HG03135 (cell line): ENCODE data around the gene ASB2.

Experiments
- ATAC-seq: cut with Tn5 transposase; IDR thresholded peaks from one replicate; pipeline ENCODE4 v1.9.1; 2021; ENCODE audit warnings: mild to moderate bottlenecking, moderate library complexity; ENCODE audit not compliant: unreplicated experiment

The ASB2 gene

DNA sequence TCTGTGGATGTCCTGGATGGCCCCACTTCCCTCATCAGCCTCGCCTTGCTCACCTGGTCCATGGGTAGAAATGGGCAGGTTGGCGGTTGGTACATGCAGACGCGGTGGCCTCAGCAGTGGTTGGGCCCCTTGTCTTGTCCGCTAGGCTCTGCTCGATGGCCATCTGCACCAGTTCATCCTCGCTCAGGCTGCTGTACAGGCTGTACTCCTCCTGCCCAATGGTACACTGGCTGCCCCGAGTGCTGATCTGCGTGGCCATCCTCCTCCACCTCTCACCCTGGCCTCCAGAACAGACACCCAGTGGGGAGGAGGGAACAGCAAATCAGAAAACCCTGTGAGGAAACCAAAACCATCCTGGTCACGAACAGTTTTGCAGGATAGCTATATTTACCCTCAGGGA, 12.1 kb downstream of the ASB2 start:
- no peak for ATAC-seq

DNA sequence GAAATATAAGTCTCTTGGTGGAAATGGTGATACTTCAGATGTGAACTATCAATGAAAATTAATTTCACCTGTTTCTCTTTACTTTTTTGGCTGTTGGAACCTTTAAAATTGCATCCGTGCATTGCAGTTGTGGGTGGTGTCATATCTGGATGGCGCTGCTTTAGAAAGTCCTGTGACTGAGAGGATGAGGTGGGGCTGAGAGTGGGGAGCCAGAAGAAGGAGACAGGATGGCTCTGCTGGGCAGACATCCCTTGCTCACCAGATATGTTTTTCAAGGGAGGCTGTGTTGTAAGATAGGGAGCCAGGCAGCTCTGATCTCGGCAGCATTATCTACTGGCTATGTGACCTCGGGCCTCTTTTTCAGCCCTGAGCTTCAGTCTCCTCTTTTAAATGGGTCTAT, 12.7 kb downstream of the ASB2 start:
- ATAC-seq: no peak

DNA sequence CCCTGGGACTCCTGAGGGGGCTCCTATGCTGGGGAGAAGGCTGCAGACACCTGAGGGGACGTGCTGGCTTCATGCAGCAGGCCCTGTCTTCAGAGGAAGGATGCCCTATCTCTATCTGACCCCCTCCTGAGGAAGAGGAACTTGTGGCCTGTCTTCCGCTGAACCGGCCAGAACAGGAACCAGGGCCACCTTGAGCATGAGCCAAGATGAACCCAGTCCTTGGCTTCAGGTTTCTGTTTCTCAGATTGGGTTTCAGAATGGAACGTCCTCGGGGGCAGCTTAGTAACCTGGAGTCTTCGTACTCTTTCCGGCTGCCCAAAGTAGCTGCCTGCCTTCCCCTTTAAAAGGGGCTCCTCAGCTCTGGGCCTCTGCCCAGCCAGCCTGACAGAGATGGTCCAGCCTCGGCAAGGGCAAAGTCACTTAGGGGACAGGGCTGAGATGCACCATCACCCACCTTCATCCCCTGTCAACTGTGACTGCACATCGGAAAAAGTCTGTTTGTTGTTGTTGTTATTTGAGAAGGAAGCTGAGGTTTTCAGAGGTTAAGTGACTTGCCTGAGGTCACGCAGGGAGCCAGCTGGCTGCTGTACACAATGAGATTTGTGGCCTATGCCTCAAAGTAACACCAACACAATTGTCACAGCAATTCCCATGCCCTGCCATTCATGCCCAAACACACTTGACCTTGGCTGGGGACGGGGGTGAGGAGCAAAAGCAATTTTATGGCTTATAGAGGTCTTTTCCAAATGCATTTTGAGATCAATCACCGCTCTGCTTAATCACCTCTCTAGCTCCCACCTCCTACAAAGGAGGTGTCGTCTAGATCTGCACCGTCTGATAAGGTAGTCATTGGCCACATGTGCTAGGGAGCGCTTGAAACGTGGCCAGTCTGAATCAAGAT, 13.4 kb downstream of the ASB2 start:
- ATAC-seq: peak; percentile 57

DNA sequence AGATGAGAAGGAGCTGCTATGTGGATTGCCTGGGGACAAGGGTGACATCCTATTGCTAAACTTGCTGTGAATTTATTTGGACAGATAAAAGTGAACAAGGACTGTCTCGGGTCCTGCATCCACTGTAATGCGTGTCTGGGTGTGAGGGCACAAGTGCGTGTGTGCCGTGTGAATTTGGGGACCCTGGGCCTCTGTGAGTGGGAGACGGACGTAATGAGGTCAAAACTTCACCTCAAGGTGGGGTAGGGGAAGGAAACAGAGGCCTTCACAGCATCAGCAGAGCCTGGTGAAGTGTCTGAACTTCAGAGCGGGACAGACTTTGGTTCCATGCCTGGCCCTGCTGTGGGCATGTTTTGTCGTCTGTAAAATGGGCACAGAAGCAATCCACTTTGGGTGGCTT, 14.8 kb downstream of the ASB2 start:
- no peak for ATAC-seq

DNA sequence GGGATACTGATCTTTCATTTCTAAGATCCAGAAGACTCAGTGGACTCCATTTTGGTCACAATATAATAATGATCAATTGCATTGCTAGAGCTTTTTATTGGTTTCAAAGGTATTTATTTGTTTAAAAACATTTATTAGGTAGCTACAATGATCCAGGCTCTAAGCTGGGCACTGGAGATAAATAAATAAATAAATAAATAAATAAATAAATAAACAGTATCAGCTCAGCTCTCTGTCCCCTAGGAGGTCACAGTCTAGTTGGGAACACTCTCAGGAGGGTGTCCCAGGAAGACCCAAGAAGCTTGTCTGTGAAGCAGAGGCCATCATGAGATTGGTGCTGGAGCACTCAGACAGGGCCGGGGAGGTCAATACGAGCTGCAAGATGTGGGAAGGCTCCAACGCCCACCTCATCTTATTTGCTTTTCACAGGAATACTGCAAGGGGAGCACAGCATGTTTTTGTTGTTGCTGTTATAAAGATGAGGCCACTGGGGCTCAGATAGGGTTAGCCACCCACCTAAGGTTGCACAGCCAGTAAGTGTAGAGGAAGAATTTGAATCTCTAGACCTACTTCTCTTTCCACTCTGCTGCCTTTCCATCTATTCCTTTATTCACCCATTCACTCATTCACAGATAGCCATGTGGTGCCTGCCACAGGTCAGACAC, 15.5 kb downstream of the ASB2 start:
- no peak for ATAC-seq

DNA sequence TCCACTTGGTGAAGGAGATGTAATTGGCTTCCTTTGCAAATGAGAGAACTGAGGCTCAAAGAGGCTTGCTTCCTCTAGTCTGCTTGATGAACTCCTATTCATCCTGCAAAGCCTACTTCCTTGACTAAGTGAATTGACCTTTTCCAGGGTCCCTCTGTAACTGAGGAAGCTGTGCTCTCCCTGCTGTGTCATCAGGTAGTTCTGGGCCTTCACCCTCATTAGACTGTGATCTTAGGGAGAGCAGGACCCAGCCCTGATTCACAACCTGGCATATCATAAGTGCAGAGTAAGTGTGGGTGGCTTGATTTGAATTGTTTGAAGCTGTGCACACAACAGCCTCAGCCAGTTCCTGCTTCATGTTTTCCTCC, 16.3 kb downstream of the ASB2 start:
- no peak for ATAC-seq

DNA sequence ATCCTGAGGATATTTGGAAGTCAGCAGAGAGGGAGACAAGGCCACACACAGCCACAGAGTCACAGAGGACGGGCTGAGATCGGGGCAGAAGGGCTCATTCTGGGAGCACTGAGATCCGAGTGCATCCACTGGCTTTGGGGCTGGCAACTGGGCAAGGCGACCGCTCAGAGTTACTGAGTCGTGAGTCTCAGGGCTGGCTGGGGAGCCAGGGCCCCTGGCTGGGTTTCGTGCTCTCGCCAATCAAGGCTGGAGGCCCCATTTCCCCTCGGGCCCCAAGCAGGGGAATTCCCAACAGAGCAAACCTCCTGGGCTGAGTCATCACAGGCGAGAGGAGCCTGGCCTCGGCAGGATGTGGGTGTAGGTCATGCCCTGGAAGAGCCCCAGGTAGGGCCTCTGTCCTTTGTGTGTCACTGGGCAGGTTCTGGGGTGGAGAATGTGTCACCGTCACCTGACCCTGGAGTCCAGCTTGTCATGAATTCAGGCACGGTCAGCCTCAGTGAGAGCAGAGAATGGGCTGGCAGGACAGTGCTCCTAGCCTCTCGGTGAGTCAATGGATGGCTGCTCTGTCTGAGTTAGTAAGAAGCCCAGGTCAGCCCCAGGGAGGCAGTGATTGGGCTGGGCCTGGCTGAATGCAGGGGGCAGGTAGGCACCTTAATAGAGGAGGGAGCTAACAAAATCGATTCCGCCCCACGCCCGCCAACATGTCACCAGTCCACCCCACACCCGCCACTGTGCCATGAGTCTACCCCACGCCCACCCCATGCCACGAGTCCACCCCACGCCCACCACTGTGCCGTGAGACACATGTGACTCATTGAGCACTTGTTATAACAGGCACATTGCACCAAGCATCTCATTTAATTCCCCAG, 16.9 kb downstream of the ASB2 start:
- peak; percentile 69 for ATAC-seq

DNA sequence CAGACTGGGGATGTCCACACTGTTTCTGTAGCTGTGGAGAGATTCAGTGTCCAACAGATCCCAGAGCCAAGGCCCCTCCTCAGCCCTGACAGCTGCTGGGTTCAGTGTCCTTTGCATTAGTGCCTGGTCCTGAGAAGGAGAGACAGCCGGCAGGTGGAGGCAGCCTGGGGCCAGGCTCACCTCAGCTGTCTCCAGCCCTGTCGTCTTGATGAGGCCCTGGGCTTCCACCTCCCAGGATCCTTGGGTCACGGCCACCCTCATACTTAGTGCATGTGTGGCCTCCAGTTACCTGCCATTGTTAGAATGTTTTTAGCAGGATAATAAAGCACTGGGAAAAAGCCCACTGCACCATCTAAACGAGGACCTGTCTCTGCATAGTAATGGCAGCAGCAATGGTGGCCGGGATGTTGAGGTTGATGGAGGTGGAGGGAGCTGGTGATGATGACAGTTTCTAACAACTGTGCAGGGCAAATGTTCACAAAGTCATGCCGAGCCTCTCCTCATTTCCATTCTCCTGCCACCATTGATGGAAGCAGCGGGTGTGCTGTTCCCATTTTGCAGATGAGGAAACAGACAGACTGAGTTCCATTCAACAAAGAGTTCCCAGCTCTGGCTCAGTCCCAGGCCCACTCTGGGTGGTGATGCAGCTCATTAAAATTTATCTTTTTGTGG, 17.7 kb downstream of the ASB2 start:
- no peak for ATAC-seq

DNA sequence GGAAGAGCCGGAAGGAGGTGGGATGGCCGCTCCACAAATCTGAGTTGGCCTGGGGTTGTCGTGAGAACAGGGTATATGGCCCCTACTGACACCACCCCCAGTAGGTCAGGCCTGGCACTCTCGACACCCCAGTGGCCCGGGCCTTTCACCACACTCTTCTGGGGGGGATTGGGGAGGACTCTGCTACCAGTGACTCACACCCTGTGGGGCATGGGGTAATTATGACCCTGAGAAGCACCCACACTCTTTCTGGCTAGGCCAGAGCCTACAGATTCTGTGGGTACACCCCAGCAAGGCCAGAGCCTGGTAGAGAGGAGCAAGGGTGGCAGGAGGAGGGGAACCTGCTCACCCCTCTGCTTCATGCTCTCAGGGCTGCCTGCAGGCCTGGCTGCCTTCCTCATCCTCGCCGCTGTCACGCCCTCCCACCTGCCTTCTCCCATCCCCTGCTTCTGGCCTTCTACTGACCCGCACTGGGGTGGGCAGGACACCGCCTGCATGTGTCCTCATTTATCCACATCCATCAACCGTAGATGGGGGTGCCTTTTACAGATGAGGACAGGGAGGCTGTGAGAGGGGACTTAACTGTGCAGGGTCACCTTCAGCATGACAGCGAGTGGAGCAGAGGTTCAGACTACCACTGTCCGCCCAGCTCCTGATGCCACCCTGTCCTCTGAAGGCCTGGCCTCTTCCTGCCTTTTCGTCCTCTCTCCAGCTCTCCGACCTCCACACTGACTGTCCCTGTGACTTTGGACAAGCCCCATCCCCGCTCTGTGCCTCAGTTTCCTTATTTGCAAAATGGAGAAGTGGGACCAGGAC, 18.4 kb downstream of the ASB2 start:
- ATAC-seq: no peak

DNA sequence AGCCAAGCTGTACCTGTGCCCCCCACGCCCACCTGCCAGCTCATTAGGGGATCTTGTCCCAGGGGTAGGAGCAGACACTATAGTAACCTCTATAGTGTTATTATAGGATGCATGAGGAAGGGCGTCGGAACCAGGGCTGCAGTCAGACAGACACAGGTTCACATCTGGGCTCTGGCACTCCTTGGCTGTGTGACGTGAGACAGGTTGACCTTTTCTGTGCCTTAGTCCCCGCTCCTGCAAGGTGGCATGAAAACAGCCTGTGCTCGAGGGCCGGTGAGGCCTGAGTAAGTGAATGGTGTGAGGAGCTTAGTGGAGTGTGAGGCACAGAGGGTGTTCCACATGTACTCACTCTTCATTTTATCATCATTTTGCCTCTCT, 19.0 kb downstream of the ASB2 start:
- no peak for ATAC-seq

DNA sequence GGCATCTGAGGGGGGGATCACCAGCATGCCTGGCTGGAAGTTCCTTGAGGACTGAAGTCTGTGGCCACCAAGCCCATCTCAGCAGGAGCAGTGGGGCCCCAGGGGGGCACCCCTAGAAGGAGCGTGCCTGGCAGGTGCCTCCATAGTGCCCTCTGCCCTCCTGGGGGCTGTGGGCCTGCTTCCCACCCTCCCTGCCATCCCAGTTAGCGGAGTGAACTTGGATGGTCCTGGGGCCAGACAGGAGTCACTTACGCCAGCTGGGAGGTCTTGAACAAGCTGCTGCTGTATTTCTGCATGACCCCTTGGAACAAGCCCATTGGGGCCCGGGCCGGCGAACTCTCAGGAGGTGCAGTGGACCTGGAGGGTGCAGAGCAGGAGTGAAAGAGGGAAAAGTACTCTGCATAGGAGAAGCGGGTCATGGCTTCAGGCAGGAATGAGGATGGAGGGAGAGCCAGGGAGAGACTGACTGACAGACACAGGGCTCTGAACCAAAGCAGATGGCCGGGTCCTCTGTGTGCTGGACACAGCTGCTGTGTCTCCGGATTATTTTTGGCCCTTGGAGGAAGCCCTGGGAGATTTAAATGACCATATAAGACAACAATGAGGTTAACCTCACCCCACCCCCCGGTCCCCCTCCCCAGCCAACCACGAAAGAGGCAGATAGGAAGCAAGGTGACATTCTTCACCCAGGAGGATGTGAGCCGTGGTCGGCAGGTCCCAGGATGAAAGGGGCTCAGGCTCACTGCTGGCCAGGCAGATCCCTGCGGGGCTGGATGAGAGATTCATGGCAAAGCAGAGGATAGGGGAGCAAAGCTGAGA, 19.6 kb downstream of the ASB2 start:
- ATAC-seq: no peak

DNA sequence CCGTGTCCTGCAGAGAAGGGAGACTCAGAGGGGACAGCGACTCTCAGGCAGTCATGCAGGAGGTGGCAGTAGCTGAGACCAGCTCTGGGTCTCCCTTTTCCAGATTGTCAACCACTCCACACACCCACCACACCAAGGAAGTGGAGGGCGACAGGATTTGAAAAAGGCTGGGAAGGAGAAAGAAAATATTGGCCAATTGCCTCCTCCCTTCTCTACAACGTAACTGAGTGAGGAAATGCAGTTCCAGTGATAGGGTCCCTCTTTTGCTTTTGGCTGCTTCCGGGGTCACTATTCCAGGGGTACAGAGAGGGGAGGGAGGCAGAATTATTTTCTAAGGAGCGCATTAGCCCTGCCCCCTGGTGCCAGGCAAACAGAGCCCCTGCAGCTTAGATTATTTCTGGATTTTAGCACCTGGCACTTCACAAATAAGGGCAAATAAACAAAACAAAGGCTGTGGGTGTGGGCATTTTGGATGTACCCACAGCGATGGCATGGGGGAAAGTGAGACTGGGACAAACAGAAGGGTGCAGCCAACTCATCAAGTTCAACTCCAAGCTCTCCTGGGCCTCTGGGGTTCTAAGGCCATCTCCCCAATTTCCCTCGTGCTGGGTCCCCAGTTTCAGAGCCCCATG, 20.4 kb downstream of the ASB2 start:
- no peak for ATAC-seq

DNA sequence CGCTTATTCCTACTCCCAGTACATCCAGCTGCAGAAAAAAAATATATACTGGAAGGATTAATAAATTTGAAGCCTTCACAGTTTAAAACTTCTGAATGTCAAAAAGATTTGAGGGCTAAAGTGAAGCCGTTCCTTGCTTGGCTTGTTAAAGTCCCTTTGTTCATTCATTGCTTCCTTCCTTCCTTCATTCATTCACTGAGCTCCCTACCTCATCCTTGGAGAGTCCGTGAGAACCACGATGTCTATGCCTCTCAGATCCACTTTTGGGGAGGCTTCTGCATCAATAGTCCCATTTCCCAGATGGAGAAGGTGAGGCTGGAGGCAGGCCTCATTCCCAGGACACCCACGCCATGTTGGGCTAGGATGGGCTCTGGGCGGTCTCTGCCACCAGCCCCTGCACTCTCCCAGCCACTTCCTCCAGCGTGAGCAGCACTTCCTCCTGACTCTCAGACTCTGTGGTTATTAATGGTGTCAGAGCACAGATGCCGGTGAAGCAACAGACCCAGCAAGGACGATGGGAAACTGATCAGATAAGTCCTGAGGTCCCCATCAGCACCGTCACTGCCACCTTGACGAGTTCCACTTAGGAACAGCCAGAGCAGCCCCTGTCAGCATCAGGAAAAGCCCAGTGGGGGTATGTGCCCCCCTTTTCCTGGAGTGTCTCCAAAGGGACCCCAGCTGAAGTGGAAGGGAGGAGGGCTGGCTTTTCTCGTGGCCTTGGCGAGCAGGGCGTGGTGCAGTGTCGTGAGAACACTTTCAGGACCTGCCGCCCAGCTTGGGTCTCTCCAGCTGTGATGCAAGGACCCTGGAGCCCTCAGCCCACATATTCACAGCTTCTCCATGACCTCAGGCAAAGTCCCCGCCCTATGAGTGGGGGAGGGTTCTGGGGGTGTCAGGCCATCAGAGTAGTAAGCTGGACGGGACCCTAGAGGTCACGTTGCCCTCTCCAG, 21.2 kb downstream of the ASB2 start:
- ATAC-seq: peak; percentile 31

DNA sequence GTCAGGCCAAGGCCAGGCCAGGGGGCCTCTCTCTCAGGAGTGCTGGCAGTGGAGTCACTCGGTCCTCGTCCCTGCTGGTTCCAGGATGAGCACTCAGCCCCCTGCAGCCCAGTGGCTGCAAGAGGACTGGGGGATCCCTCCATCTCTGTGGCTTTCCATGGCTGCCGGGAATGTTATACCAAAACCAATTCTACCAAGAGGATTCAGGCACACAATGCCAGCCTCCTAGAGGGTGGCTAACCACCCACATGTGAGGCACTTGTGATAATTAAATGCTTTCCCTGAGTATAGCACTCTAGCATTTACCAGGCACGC, 21.9 kb downstream of the ASB2 start:
- no peak for ATAC-seq

DNA sequence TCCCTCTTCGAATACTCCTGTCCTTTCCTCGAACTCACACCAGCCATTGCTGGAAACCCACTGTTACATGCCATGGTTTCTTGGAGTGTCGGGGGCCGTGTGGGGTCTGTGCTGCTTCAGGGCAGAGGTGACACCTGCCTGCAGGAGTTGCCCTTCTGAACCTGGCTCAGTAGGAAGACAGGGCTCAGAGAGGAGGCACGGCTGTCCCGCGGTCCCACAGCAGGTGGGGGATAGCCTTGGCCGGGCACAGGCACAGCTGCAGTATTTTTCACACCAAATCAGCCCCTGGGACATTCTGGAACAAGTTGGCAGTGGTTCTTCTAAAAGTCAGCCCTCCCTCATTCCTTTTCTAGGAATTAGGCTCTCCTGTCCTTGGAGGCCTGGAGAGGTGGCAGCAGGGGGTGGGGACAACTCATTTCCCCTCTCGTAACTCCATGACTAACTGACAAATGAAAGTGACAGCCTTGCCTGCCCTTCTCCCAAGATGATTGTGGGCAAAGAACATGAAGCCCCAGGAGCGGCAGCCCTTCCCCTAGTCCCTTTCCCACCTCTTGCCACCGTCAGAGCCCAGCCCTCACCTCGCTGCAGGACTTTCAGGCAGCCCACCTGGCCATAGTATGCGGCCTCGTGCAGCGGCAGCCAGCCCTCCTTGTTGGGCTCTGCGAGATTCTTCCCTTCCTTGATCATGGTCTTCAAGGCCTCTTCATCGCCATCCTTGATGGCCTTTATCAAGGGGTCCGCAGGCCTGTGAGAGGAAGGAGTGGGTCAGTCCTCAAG, 22.4 kb downstream of the ASB2 start:
- no peak for ATAC-seq

DNA sequence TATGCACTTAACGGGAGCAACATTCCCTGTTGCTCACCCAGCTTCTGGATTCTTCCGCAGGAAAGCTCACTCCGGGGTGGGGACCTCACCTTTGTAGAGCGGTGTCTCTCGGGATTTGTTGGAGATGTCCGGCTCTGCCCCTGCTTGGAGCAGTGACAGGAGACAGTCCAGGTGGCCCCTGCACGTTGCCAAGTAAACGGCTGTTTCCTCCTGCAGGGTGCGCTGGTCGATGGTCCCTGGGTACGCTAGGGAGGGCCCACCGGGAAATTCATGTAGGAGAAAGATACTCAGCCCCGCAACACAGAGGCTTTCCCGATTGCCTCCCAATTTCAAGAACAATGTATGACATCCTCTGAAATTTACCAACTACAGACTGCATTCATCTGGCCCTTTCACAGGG, 23.1 kb downstream of the ASB2 start:
- ATAC-seq: no peak

DNA sequence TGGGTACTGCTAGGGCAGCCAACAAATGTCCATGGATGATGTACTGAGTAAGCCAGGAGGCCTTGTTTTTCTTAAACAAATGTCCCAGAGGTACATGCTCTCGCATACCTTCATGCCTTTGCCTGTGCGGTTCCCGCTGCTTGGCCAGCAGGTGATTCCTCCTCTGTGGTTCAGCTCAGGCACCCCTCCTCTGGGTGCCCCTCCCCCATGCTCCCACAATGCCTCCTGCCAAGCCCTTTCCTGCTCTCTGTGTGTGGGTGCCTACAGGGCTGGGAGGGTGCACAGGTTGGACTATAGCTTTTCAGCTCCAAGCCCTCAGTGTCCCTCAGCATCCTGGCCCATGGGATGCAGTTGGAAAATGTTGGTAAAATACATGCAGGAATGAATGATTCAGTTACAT, 23.5 kb downstream of the ASB2 start:
- no peak for ATAC-seq
